ENCODE results near the gene NPTX1. TPM values are rescaled to one million over a fixed set of nuclear protein-coding genes. Genes with fewer than 3 reads are reported as not detected.
A peak's percentile ranks its signal among the peaks of the same experiment; 100 is the strongest.

NPTX1 gene
- total RNA-seq, 1 donor from 2014 or later: 0.20 TPM

DNA sequence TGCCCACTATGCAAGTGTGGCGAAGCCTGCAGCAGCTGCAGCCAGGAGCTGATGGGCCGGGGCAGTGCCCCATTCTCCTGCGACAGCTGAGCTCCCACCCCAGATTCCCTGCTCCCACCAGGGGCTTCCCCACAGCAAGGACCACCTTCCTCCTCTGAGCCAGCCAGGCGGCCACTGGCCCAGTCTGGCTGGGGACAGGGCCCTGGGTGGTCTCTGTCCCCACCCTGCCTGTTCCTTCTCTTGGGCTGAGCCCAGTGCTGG, 5.6 kb upstream of the NPTX1 start:
- peaks cover 10% of the 10 kb centered on the region for H3K4me1 Mint-ChIP-seq
- H3K27me3 Mint-ChIP-seq: peaks cover 47% of the 10 kb centered on the region
- ATAC-seq (ENCODE audit: low read depth): no peak
- H3K4me3 Mint-ChIP-seq: no peak overlapping the region
- POLR2A ChIA-PET: no interaction called here
- intact Hi-C loops (cut with micrococcal nuclease): no loop called here
- H3K36me3 Mint-ChIP-seq (ENCODE audit: low read depth): no peaks in the 10 kb centered on the region
- CTCF ChIA-PET: no interaction called here
- H3K9me3 Mint-ChIP-seq: no peaks in the 10 kb centered on the region
- no peak overlapping the region for H3K27ac Mint-ChIP-seq
- no peak for DNase-seq
- TF ChIP-seq, protein P1, sequence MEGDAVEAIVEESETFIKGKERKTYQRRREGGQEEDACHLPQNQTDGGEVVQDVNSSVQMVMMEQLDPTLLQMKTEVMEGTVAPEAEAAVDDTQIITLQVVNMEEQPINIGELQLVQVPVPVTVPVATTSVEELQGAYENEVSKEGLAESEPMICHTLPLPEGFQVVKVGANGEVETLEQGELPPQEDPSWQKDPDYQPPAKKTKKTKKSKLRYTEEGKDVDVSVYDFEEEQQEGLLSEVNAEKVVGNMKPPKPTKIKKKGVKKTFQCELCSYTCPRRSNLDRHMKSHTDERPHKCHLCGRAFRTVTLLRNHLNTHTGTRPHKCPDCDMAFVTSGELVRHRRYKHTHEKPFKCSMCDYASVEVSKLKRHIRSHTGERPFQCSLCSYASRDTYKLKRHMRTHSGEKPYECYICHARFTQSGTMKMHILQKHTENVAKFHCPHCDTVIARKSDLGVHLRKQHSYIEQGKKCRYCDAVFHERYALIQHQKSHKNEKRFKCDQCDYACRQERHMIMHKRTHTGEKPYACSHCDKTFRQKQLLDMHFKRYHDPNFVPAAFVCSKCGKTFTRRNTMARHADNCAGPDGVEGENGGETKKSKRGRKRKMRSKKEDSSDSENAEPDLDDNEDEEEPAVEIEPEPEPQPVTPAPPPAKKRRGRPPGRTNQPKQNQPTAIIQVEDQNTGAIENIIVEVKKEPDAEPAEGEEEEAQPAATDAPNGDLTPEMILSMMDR (IDR thresholded peaks at IDR 0.05): no peak

DNA sequence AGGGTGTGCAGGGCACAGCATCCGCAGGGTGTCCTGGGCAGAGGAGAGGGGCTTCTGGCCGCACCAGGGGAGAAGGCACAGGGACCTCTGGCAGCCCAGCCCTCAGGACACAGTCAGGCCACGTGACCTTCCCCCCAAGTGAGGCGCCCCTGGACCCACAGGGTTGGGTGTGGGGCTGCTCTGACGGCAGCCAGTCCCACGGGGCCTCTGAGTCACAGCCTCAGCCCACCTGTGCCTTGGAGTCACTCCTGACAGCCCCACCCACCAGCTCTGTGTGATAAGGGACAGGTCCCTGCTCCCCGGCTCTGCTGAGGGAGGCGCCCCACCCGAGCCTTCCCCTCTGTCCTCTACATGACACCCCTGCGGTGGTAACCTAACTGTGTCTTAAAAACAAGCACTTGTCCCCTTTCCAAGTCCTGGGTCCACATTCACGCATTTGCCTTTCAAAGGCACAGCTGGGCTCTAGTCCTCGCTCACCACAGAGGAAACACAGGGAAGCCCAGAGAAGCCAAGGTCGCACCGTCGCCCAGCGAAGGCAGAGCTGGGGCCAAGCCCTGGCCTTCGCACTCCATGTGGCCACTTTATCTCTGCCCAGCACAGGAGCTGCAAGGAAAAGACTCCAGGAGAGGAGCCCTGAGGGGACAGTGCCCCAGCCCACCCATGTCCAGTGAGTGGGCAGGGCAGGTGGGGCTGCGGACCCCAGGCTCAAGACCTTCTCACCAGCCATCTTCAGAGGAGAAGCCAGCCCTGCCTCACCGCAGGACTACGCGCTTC, 5.1 kb upstream of the NPTX1 start:
- ChIA-PET POLR2A (no interaction called here), CTCF (no interaction called here)
- Mint-ChIP-seq H3K36me3 (ENCODE audit: low read depth) (no peaks in the 10 kb centered on the region), H3K9me3 (no peaks in the 10 kb centered on the region), H3K27me3 (peaks cover 42% of the 10 kb centered on the region), H3K27ac (no peak overlapping the region), H3K4me1 (peaks cover 10% of the 10 kb centered on the region), H3K4me3 (no peak overlapping the region)
- intact Hi-C loops (cut with micrococcal nuclease): no loop called here
- ATAC-seq (ENCODE audit: low read depth) (no peak), DNase-seq (no peak)
- TF ChIP-seq, protein P1 (IDR thresholded peaks at IDR 0.05): no peak

DNA sequence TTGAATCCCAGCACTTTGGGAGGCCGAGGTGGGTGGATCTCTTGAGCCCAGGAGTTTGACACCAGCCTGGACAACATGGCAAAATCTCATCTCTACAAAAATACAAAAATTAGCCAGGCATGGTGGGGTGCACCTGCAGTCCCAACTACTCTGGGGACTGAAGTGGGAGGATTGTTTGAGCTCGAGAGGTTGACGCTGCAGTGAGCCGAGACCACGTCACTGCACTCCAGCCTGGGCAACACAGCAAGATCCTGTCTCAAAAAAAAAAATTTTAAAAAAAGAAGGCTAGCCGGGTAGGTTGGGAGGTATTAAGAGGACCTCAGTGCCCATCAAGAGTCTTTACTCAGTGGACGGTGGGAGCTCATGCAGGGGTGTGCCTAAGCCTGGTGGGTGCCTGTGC, 3.8 kb upstream of the NPTX1 start:
- no peaks in the 10 kb centered on the region for H3K9me3 Mint-ChIP-seq
- intact Hi-C loops (cut with micrococcal nuclease): no loop called here
- TF ChIP-seq, protein P1 (IDR thresholded peaks at IDR 0.05): no peak
- ATAC-seq (ENCODE audit: low read depth) (no peak), DNase-seq (no peak)
- no peak overlapping the region for H3K27ac Mint-ChIP-seq
- H3K4me1 Mint-ChIP-seq: peaks cover 8% of the 10 kb centered on the region
- H3K36me3 Mint-ChIP-seq (ENCODE audit: low read depth): no peaks in the 10 kb centered on the region
- ChIA-PET CTCF (no interaction called here), POLR2A (no interaction called here)
- peaks cover 45% of the 10 kb centered on the region for H3K27me3 Mint-ChIP-seq
- no peak overlapping the region for H3K4me3 Mint-ChIP-seq

DNA sequence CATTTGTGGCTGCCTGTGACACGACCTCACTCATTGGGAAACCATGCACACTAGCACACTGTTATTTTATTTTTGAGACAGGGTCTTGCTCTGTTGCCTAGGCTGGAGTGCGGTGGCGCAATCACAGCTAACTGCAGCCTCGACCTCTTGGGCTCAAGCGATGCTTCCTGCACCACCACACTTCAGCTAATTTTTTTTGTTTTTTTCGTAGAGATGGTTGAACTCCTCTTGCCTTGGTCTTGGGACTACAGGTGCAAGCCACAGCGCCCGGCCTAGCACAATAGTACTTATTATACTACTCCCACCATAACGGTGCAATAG, 2.8 kb upstream of the NPTX1 start:
- intact Hi-C loops (cut with micrococcal nuclease): no loop called here
- CTCF ChIA-PET: no interaction called here
- H3K27ac Mint-ChIP-seq: no peak overlapping the region
- TF ChIP-seq, protein P1 (IDR thresholded peaks at IDR 0.05): no peak
- peaks cover 55% of the 10 kb centered on the region for H3K27me3 Mint-ChIP-seq
- H3K9me3 Mint-ChIP-seq: no peaks in the 10 kb centered on the region
- ATAC-seq (ENCODE audit: low read depth) (no peak), DNase-seq (no peak)
- H3K36me3 Mint-ChIP-seq (ENCODE audit: low read depth): no peaks in the 10 kb centered on the region
- POLR2A ChIA-PET: no interaction called here
- peak overlapping the region; percentile 35 for H3K4me3 Mint-ChIP-seq
- H3K4me1 Mint-ChIP-seq: peaks cover 18% of the 10 kb centered on the region

DNA sequence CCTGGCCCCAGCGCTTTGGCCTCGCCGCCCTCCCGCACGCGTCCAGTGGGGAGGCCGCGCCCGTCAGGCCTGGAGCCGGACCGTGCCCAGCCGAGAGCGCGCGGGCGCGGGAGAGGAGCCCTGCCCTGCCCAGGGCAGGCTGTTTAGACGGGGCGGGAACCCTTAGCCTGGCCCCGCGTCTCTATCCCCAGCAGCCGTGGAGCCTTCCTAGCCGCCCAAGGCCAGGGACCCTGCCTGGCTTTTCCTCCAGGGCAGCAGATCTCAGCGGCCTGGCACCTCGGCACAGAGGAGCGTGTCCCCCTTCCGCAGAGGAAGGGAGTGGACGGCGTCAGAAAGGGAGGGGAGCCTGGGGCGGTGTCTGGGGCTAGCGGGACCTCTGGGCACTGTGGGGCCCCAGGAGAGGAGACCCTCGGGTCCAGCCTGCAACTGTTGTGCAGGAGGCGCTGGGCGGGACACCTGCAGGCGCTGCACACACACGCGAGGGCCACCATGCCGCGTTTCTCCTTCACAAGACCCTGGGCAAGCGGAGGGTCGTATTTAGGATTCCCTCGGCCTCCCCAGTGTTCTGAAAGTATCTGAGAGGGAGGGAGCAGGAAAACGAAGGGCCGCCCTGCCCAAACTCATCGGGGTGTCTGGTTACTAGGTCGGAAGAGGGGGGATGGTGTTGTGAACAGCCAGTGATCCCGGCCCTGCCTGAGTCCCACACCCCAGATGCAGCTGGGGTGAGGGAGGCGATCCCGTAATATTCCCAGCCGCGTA, 2.3 kb upstream of the NPTX1 start:
- ChIA-PET POLR2A (no interaction called here), CTCF (no interaction called here)
- no peak overlapping the region for H3K27ac Mint-ChIP-seq
- peaks cover 60% of the 10 kb centered on the region for H3K27me3 Mint-ChIP-seq
- DNase-seq: no peak
- TF ChIP-seq, protein P1 (IDR thresholded peaks at IDR 0.05): no peak
- peaks cover 19% of the 10 kb centered on the region for H3K4me1 Mint-ChIP-seq
- no peaks in the 10 kb centered on the region for H3K36me3 Mint-ChIP-seq (ENCODE audit: low read depth)
- peak overlapping the region; percentile 35 for H3K4me3 Mint-ChIP-seq
- no peak for ATAC-seq (ENCODE audit: low read depth)
- no peaks in the 10 kb centered on the region for H3K9me3 Mint-ChIP-seq
- intact Hi-C loops (cut with micrococcal nuclease): no loop called here
